OCI-LY3 (cell line): ENCODE results near the gene NMRK2.

ENCODE experiments used
- H2AFZ ChIP-seq: fragments of 200-600, 300-600 bp; shearing (Covaris generic); 2 replicates; pipeline ENCODE4 v1.6.0; 2014; ENCODE audit warnings: antibody characterized with exemption, low read depth, low read length
- H3K27ac ChIP-seq: fragments of 200-600, 300-600 bp; sonication (generic); 2 replicates; pipeline ENCODE4 v1.5.1; 2014; ENCODE audit warnings: mild to moderate bottlenecking, low read length, moderate library complexity, mixed read lengths
- H3K27me3 ChIP-seq: fragments of 200-600, 300-600 bp; sonication (generic); 2 replicates; pipeline ENCODE4 v1.6.1; 2014; ENCODE audit warnings: low read depth, low read length, mixed read lengths
- H3K36me3 ChIP-seq: fragments of 200-600, 300-600 bp; sonication (generic); replicated peaks from 2 replicates; pipeline ENCODE3; 2014; ENCODE audit warnings: low read depth, low read length, mixed read lengths
- H3K4me1 ChIP-seq: fragments of 300-600, 200-600 bp; sonication (generic); 2 replicates; pipeline ENCODE4 v1.6.1; 2014; ENCODE audit warnings: low read length, mixed read lengths
- H3K4me2 ChIP-seq: fragments of 200-600, 300-600 bp; sonication (generic); 2 replicates; pipeline ENCODE4 v1.6.1; 2014; ENCODE audit warnings: low read length, mixed read lengths
- H3K4me3 ChIP-seq: fragments of 300-600, 200-600 bp; sonication (generic); 2 replicates; pipeline ENCODE4 v1.5.1; 2014; ENCODE audit warnings: antibody characterized with exemption, mild to moderate bottlenecking, low read length, moderate library complexity
- H3K79me2 ChIP-seq: fragments of 300-600, 200-600 bp; shearing (Covaris generic); 2 replicates; pipeline ENCODE4 v1.6.1; 2014; ENCODE audit warnings: mild to moderate bottlenecking, low read length, mixed read lengths
- H3K9ac ChIP-seq: fragments of 300-600, 200-600 bp; shearing (Covaris generic); 2 replicates; pipeline ENCODE4 v1.6.0; 2014; ENCODE audit warnings: mild to moderate bottlenecking, low read length, moderate library complexity
- H3K9me3 ChIP-seq: fragments of 200-600, 300-600 bp; shearing (Covaris generic); 2 replicates; pipeline ENCODE4 v1.6.1; 2014; ENCODE audit warnings: low read length, mixed read lengths; ENCODE audit not compliant: insufficient read depth
- H4K20me1 ChIP-seq: fragments of 200-600, 300-600 bp; sonication (generic); 2 replicates; pipeline ENCODE4 v1.6.1; 2016; ENCODE audit warnings: low read length, mixed read lengths; ENCODE audit not compliant: insufficient read depth
- CTCF ChIP-seq: fragments of 200-600, 300-600 bp; sonication (generic); IDR thresholded peaks from 2 replicates; pipeline ENCODE4 v1.5.1; 2014; ENCODE audit warnings: antibody characterized with exemption, low read length, low read depth
- EZH2phosphoT487 ChIP-seq: fragments of 200-600 bp; shearing (Covaris generic); IDR thresholded peaks from 2 replicates; pipeline ENCODE4 v1.6.1; 2018; ENCODE audit warnings: antibody characterized with exemption, mixed run types, low read depth

Gene NMRK2

GRCh38 chr19:3961007-3961406 lies 28.1 kb downstream of the NMRK2 start:
- Histone ChIP-seq H3K79me2 (no peaks in the 10 kb centered on the region), H3K4me2 (no peak overlapping the region), H2AFZ (no peak overlapping the region), H3K36me3 (peaks cover 48% of the 10 kb centered on the region), H3K9me3 (no peaks in the 10 kb centered on the region), H4K20me1 (no peaks in the 10 kb centered on the region), H3K27me3 (no peaks in the 10 kb centered on the region), H3K4me3 (no peak overlapping the region), H3K4me1 (no peaks in the 10 kb centered on the region), H3K27ac (no peak overlapping the region), H3K9ac (no peak overlapping the region)
- TF ChIP-seq EZH2phosphoT487 (no peak), CTCF (no peak)

- no peaks in the 10 kb centered on the region for H4K20me1 ChIP-seq
- H3K27me3 ChIP-seq: no peaks in the 10 kb centered on the region
- H3K36me3 ChIP-seq: peaks cover 53% of the 10 kb centered on the region
- H3K9ac ChIP-seq: no peak overlapping the region
- H3K4me2 ChIP-seq: no peak overlapping the region
- H3K4me3 ChIP-seq: no peak overlapping the region
- H3K4me1 ChIP-seq: no peaks in the 10 kb centered on the region
- H3K9me3 ChIP-seq: no peaks in the 10 kb centered on the region
- H3K79me2 ChIP-seq: peaks cover 4% of the 10 kb centered on the region; the same call in 1 of the 2 replicates
- H3K27ac ChIP-seq: no peak overlapping the region
- no peak for TF ChIP-seq CTCF
- no peak for TF ChIP-seq EZH2phosphoT487
- no peak overlapping the region for H2AFZ ChIP-seq
Measured at GRCh38 chr19:3963458-3964255, 30.8 kb downstream of the NMRK2 start.

- H3K4me1 ChIP-seq: no peaks in the 10 kb centered on the region
- no peak overlapping the region for H3K4me3 ChIP-seq
- H3K36me3 ChIP-seq: peaks cover 52% of the 10 kb centered on the region
- H3K27ac ChIP-seq: no peak overlapping the region
- H2AFZ ChIP-seq: no peak overlapping the region
- no peak overlapping the region for H3K9ac ChIP-seq
- no peaks in the 10 kb centered on the region for H4K20me1 ChIP-seq
- H3K27me3 ChIP-seq: no peaks in the 10 kb centered on the region
- no peaks in the 10 kb centered on the region for H3K9me3 ChIP-seq
- H3K79me2 ChIP-seq: peaks cover 7% of the 10 kb centered on the region
- TF ChIP-seq EZH2phosphoT487: no peak
- no peak for TF ChIP-seq CTCF
- H3K4me2 ChIP-seq: no peak overlapping the region
Measured at GRCh38 chr19:3964256-3965194, 31.7 kb downstream of the NMRK2 start.
